Cardiac fibroblast (primary cell): ENCODE measurements around the gene TMEM108.

Experiments
- DNase-seq, 2 donors: peaks; one replicate each; pipeline versions ENCODE4 v3.0.0 to v3.0.0-alpha.2; 2010; ENCODE audit warnings: low read depth in 2 of 2
- H3K4me3 ChIP-seq, 2 donors: replicated peaks in 1 of 2; 1 replicate in 1 of 2; 2 replicates in 1 of 2; pipeline ENCODE4 v1.5.1; 2011; ENCODE audit warnings: low read depth in 2 of 2, low read length in 2 of 2, mild to moderate bottlenecking in 2 of 2, moderate library complexity in 1 of 2
- TF ChIP-seq, protein P1 (sequence below): IDR thresholded peaks from one replicate; pipeline ENCODE4 v1.5.1; 2011; ENCODE audit warnings: low read depth, mild to moderate bottlenecking, low read length, inconsistent platforms

The TMEM108 gene

DNA sequence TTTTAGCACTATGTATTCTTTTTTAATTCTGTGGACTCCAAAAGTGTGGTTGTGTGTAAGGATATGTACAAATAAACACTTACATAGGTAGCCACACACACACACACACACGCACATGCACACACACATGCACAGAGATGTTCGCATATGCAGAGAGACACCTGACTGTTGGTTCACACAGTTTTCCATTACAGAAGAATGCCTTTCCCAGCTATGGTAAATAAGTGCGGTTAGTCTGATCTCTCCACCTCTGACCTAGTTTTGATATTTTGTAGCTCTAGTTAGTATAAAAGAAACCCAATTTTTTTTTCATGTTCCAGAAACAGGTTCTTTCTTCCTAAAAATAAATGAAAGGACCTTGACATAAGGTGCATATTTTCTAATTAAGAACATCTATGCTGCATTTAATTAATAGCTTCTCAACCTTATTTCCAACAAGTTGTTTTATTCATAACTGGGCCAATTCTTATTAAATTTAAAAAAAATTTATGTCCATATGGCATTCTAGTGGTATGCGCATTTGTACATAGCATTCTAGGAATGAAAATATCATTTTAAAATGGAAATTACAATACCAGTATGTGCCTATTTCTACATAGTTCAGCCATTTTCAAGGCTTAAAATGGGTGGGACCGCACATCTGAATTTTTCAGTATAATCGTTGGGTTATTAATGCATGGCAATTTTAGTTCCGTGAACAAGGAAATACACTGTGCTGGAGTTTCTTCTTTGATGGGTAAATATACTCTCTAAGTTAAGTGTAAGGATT, 27.2 kb downstream of the TMEM108 start:
- DNase-seq: no peak
- H3K4me3 ChIP-seq: no peak overlapping the region
- TF ChIP-seq, protein P1, sequence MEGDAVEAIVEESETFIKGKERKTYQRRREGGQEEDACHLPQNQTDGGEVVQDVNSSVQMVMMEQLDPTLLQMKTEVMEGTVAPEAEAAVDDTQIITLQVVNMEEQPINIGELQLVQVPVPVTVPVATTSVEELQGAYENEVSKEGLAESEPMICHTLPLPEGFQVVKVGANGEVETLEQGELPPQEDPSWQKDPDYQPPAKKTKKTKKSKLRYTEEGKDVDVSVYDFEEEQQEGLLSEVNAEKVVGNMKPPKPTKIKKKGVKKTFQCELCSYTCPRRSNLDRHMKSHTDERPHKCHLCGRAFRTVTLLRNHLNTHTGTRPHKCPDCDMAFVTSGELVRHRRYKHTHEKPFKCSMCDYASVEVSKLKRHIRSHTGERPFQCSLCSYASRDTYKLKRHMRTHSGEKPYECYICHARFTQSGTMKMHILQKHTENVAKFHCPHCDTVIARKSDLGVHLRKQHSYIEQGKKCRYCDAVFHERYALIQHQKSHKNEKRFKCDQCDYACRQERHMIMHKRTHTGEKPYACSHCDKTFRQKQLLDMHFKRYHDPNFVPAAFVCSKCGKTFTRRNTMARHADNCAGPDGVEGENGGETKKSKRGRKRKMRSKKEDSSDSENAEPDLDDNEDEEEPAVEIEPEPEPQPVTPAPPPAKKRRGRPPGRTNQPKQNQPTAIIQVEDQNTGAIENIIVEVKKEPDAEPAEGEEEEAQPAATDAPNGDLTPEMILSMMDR: no peak

DNA sequence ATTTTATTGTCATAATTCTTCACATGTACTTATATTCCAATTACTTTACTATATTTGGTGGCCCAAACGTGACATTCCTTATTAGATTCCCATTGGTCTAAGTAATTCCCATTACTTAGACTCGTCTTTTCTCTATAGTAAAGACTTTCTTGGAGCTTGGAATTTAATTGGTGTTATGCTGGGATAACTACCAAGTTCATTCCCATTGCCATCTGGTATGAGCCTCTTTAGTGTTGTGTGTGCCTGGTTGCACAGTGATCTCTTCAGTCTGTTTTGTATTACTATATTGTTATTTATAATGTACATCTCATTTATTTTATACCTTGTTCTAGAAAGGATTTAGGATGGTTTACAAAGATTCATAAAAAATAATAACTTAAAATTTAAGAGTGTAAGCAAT, 27.8 kb downstream of the TMEM108 start:
- H3K4me3 ChIP-seq: no peak overlapping the region
- TF ChIP-seq, protein P1: no peak
- DNase-seq: no peak

DNA sequence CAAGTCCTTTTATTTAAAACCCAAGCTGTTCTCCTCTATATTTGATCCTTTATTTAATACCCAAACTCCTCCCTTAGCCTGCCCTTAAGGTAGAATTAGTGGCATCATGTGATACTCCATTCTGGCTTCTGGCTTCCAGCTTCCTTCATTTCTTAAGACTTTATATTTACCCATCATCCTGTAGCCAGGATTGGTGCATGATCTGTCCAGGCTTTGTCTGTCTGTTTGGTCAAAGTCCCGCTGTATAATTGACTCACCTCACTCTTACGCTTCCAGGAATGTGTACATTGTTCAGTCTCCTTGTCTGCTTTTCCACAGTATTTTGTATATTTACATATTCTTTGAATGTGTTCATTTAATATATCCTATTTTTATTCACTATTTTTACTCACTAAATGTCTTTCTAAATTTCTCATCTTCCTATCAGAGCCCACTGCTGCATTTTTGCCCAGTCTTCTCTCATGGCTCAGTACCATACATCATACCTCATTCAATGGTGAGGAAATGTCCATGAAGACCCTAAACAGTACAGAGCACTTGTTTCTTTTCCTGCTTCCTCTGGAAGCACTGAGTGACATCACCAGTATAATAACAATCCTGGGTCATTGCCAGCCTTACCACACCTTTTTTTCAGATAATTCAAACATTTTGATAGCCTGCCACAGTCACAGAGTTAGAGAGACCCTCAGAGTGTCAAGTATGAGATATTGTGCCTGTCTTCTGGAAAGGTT, 31.5 kb downstream of the TMEM108 start:
- no peak overlapping the region for H3K4me3 ChIP-seq
- DNase-seq: no peak
- TF ChIP-seq, protein P1: no peak

DNA sequence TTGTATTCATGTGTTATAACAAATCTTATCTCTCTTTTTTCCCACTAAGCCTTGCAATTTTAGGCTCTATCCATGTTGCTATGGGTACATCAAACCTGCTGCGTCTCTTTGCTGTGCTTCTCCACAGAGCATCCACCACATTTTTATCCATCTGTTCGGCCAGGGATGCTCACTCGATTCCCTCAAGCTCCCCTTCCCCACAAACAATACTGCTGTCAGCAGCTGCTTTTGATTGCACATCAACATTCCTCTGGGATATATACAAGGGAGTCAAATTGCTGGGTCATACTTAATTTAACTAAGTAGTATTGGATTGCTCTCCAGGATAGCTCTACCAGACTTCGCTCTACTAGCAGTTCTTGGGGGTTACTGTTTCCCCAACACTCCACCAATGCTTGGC, 36.8 kb downstream of the TMEM108 start:
- no peak overlapping the region for H3K4me3 ChIP-seq
- TF ChIP-seq, protein P1: no peak
- DNase-seq: no peak

DNA sequence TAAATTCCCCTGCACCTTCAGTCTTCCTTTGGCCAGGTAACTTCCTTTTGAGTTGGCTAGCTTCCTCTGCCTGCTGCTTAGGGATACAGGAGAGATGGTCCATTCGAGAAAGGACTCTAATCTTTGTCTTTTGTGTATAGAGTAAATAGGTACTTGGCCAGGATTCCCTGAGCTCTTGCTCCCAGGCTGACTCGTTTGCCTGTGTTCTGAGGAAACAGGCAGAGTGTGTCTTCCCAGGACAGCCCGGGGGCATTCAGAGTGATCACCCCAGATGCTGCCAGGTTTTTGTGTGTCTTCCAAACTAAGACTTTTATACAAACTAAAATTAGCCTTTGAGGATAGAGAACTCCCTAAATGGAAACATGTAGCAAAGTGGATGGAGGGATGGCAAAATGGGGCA, 39.5 kb downstream of the TMEM108 start:
- no peak overlapping the region for H3K4me3 ChIP-seq
- no peak for DNase-seq
- TF ChIP-seq, protein P1: no peak

DNA sequence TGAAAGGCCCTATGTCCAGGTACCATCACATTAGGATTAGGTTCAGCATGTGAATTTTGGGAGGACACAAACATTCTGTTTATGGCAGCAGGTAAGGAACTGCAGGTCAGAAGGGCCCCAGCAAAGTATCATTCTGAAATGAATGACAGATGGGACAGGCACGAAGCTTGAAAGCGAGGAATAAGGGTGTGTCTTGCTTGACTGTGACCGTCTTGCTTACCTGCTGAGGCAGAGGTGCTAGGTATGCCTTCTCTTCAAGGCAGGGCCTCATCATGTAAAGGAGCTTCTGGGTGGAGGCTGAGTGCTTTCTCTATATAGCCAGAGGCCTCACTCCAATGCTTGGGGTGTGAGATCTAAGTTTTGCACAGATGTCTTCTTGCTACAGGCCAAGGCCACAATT, 41.4 kb downstream of the TMEM108 start:
- no peak for DNase-seq
- TF ChIP-seq, protein P1: no peak
- H3K4me3 ChIP-seq: no peak overlapping the region
